WI38 (cell line): Measurements from ENCODE around the gene IL16.

Source experiments
- H3K4me3 ChIP-seq: 2 replicates; pipeline ENCODE4 v1.5.1; 2011; ENCODE audit warnings: low read depth, mild to moderate bottlenecking, control low read depth, low read length
- TF ChIP-seq, protein P1 (sequence below): IDR thresholded peaks from 2 replicates; pipeline ENCODE4 v1.5.1; 2012; ENCODE audit warnings: low read depth, mild to moderate bottlenecking, control low read depth, low read length

The IL16 gene

DNA sequence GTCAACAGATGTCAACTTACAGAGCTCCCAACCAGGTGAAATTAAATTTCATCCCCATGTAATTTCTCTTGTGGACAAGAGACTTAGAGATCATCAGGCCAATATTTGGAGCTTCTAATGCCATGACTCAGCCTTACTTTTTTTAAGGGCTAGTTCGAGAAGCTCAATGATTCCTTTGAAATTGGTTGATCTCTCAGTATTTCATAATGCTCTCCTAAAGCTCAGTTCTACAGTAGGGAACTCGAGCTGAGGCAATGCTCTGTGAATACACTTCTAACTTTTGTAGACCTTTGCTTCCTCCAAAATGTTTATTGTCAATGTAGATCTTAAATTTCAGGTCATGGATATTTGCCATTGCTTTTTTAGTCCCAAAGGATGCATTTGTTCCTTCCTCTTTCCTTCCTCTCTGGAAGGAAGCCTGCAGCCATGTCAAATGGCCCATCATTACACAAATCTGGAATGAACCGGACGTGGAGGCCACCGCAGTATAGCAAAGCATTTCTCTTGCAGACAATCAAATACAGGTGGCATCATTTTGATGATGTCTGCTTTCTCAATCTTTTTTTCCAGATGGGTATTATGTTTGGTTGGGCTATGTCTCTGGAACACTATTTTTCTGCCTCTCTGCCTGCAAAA lies 98.9 kb downstream of the IL16 start:
- no peak overlapping the region for H3K4me3 ChIP-seq
- TF ChIP-seq, protein P1, sequence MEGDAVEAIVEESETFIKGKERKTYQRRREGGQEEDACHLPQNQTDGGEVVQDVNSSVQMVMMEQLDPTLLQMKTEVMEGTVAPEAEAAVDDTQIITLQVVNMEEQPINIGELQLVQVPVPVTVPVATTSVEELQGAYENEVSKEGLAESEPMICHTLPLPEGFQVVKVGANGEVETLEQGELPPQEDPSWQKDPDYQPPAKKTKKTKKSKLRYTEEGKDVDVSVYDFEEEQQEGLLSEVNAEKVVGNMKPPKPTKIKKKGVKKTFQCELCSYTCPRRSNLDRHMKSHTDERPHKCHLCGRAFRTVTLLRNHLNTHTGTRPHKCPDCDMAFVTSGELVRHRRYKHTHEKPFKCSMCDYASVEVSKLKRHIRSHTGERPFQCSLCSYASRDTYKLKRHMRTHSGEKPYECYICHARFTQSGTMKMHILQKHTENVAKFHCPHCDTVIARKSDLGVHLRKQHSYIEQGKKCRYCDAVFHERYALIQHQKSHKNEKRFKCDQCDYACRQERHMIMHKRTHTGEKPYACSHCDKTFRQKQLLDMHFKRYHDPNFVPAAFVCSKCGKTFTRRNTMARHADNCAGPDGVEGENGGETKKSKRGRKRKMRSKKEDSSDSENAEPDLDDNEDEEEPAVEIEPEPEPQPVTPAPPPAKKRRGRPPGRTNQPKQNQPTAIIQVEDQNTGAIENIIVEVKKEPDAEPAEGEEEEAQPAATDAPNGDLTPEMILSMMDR: no peak

DNA sequence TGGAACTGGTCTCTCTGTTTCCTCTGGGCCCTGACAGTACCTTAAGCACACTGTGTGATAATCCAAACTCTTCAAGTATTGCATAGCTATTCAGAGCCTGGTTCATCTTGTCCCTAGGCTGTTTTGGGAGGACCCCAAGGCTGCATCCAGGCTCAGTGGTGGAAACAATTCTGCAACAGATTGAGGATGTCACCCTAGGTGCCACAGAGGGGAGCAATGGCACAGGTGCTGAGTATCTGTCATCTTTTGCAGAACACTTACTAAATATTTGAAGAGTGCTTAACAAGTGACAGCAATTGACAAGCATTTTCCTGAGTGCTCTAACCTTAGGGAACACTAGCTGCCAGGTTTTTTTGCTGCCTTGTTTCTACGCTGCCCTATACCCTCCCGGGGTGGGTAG lies 99.5 kb downstream of the IL16 start:
- no peak overlapping the region for H3K4me3 ChIP-seq
- TF ChIP-seq, protein P1: no peak

DNA sequence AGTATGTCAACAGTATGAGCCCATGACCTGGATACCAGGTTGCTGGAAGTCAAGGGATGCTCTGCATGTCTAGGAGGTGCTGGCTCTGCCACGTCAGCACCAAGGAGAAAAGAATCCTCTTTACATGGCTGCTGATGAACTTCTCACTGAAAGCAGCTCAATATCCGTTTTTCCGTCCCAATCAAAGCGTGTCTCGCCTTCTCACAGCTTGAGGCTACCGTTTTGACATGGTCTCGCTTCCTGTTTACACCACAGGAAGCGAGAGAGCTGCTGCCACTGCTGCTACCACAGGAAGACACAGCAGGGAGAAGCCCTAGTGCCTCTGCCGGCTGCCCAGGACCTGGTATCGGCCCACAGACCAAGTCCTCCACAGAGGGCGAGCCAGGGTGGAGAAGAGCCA lies 100.0 kb downstream of the IL16 start:
- no peak overlapping the region for H3K4me3 ChIP-seq
- TF ChIP-seq, protein P1: no peak

GRCh38 chr15:81297147-81297572 lies 100.5 kb downstream of the IL16 start:
- TF ChIP-seq, protein P1: no peak
- H3K4me3 ChIP-seq: no peak overlapping the region

DNA sequence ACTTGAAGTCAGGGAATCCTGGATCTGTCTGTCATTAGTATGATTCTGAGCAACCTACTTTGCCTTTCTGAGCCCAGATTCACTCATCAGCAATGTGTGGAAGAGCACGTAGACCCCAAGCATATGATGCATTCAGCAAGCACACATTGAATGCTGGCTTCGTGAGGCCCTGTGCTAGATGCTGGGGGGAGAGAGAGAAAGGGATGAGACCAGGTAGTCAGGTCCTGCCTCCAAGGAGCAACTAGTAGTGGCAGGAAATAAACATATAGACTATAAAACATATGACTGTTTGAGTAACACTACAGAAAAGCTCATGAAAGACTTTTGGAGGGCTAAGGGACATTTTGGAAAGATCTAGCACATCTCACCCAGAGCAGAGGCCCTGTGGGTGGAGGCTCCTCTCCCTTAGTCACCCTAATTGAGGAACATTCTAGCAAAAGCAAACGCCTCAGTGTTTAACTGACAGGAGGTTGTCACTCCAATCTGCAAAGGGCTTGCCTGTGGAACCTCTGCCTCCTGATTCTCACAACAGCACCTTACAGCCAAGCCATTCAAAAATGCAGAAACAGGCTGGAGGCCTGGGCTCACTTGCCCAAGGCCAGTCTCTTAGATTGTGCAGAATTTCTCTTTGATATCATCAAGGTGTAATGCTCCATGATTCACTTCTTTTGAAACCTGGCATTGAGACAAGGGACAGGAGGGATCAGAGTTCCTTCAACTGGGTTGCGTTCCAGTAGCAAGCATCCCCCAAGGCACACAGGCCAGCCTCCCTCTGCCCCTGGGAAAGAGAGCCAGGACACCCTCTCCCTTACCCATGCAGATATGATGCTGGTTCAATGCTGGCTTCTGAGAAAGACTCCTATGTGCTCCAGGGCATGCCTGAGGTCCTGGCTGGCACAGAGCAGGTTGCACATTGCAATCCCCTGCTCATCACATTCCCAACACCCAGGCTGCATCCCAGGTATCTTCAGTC lies 101.2 kb downstream of the IL16 start:
- TF ChIP-seq, protein P1: no peak
- H3K4me3 ChIP-seq: no peak overlapping the region

GRCh38 chr15:81298611-81299010 lies 101.9 kb downstream of the IL16 start:
- TF ChIP-seq, protein P1: no peak
- H3K4me3 ChIP-seq: no peak overlapping the region

- H3K4me3 ChIP-seq: no peak overlapping the region
- TF ChIP-seq, protein P1: no peak
Measured at GRCh38 chr15:81299156-81299555, 102.5 kb downstream of the IL16 start.
